HFF-Myc (cell line): ENCODE data around the gene DCAF15.
"Not testable (repeated sequence)": the region's sequence is repeated elsewhere in the genome, so short reads cannot be mapped to it uniquely, and the experiment has no call there.

Source experiments
- DNase-seq: peaks from one replicate; pipeline ENCODE4 v3.0.0-alpha.2; 2011; ENCODE audit warnings: low read depth; ENCODE audit errors: extremely low read depth
- H3K4me3 ChIP-seq: replicated peaks from 2 replicates; pipeline ENCODE4 v1.5.1; 2011; ENCODE audit warnings: low read depth, mild to moderate bottlenecking, control low read depth, low read length
- TF ChIP-seq, protein P1 (sequence below): IDR thresholded peaks from 2 replicates; pipeline ENCODE4 v1.5.1; 2012; ENCODE audit warnings: mild to moderate bottlenecking, low read depth, low read length, control low read depth; ENCODE audit errors: missing control alignments

The DCAF15 gene

DNA sequence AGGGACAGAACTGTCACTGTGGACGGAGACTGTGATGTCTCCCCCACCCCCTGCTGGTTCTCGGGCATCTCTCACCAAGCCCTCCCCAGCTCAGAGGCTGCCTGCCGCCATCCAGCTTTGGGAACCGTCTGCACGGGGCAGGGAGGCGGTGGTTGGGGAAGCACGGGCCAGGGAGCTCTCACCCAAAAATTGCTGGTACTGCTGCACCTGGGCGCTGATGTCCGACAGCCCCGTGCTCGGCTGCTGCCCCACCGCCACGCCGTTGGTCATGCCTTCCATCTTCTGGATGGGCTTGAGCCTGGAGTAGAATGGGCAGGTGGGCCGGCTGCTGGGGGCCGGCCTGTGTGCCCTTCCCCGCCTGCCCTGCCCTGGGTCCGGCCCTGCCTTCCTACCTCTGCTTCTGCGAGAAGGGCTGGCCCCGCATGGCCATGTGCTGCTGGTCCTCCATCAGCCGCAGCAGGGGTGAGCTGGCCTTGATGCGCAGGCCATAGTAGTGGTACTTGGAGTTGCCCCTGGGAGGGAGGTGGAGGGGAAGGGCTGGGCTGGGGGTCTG is 16.1 kb downstream of the DCAF15 start:
- no peak for DNase-seq
- TF ChIP-seq, protein P1, sequence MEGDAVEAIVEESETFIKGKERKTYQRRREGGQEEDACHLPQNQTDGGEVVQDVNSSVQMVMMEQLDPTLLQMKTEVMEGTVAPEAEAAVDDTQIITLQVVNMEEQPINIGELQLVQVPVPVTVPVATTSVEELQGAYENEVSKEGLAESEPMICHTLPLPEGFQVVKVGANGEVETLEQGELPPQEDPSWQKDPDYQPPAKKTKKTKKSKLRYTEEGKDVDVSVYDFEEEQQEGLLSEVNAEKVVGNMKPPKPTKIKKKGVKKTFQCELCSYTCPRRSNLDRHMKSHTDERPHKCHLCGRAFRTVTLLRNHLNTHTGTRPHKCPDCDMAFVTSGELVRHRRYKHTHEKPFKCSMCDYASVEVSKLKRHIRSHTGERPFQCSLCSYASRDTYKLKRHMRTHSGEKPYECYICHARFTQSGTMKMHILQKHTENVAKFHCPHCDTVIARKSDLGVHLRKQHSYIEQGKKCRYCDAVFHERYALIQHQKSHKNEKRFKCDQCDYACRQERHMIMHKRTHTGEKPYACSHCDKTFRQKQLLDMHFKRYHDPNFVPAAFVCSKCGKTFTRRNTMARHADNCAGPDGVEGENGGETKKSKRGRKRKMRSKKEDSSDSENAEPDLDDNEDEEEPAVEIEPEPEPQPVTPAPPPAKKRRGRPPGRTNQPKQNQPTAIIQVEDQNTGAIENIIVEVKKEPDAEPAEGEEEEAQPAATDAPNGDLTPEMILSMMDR = no peak
- H3K4me3 ChIP-seq = no peak overlapping the region

DNA sequence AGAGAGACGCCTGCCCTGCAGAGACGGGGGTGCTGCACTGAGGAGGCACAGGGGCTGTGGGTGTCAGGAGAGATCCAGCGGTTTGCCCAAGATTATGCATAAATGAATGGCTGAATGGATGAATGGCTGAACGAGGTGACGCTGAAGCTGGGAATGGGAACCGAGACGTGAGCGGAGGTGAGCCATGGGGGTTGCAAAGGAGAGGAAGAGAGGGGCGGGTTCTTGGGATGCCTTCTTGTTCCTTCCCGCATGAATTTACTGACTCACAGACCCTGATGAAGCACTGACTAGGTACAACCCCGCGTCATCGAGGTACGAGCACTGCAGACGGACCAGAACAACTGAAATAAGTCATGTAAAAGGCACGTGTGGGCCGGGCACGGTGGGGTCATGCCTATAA is 16.7 kb downstream of the DCAF15 start:
- no peak overlapping the region for H3K4me3 ChIP-seq
- DNase-seq = no peak
- TF ChIP-seq, protein P1 = no peak

DNA sequence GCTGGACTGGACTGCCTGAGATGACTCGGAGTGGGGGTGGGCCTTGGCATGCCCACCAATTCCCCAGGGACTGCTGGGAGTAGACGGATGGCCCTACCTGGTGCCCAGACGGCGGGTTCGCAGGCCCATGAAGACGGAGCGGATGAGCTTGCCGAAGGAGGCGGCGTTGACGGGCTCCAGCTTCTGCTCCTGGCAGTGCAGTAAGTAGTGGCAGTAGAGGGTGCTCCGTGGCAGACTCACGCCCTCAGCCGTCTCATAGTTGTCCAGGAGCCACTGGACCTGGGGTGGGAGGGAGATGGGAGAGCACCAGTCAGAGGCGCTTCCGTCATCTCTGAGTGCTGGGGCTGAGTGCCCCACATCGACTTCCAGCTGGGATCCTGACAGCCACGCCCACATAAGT is 17.6 kb downstream of the DCAF15 start:
- TF ChIP-seq, protein P1 = no peak
- H3K4me3 ChIP-seq = no peak overlapping the region
- no peak for DNase-seq

DNA sequence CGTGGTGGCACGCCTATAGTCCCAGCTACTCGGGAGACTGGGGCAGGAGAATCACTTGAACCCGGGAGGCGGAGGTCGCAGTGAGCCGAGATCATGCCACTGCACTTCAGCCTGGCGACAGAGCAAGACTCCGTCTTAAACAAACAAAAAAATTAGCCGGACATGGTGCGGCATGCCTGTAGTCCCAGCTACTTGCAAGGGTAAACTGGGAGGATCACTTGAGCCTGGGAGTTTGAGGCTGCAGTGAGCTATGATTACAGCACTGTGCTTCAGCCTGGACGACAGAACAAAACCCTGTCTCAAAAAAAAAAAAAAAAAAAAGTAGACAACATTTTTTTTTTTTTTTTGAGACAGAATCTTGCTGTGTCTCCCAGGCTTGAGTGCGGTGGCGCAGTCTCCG is 19.6 kb downstream of the DCAF15 start:
- DNase-seq, H3K4me3 ChIP-seq: not testable (repeated sequence)

DNA sequence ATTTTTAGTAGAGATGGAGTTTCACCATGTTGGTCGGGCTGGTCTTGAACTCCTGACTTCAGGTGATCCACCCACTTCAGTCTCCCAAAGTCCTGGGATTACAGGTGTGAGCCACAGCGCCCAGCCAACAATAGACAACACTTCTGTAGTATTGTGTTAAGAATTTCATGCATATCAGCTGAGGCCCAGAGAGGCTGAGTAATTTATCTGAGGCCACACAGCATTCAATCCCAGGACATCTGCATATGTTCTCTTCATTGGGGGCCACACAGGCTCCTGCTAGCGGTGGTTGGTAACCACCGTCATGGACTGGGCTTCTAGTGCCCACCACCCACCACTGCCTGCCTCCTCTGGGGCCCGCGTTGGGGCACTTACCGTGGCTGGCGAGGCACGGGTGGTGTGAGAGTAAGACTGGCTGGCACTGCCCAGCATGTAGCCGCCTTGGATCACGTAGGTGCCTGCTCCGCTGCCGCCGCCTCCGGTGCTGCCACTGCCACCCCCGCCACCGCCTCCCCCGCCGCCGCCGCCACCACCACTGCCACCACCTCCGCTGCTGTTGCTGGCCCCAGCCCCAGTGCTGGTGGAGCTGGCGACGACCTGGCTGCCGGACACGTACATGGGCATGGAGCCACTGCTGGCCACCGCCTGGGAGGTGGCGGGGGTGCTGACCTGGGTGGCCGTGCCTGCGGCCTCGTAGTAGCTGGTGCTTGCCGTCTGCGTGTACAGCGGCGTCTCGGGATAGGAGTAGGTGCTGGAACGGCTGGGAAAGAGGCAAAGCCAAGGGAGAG is 20.3 kb downstream of the DCAF15 start:
- TF ChIP-seq, protein P1 = no peak
- no peak for DNase-seq
- H3K4me3 ChIP-seq = no peak overlapping the region

DNA sequence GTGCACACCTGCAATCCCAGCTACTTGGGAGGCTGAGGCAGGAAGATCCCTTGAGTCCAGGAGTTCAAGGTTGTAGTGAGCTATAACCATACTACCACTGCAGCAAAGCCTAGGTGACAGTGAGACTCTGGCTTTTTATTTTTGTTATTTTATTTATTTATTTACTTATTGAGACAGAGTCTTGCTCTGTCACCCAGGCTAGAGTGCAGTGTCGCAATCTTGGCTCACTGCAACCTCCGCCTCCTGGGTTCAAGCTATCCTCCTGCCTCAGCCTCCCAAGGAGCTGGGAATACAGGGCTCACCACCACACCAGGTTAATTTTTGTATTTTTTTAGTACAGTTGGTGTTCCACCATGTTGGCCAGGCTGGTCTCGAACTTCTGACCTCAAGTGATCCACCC is 21.2 kb downstream of the DCAF15 start:
- not testable (repeated sequence) for H3K4me3 ChIP-seq, DNase-seq

DNA sequence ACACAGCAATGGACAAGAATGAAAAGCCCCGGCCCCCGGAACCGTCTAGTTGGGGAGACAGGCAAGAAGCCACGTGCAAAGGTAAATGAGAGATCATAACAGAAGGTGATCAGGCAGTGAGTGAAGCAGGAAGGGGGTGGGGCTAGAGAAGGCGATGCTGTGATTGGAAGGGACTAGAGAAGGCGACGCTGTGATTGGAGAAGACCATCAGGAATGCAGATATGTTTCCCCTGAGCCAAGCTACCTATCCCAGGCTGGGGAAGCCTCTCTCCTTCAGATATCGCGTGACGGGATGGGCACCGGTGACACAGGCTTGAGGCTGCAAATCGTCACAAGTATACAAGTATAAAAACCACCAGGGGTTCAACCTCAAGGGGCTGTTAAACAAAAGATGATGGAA is 21.8 kb downstream of the DCAF15 start:
- H3K4me3 ChIP-seq = no peak overlapping the region
- TF ChIP-seq, protein P1 = no peak
- DNase-seq = no peak

DNA sequence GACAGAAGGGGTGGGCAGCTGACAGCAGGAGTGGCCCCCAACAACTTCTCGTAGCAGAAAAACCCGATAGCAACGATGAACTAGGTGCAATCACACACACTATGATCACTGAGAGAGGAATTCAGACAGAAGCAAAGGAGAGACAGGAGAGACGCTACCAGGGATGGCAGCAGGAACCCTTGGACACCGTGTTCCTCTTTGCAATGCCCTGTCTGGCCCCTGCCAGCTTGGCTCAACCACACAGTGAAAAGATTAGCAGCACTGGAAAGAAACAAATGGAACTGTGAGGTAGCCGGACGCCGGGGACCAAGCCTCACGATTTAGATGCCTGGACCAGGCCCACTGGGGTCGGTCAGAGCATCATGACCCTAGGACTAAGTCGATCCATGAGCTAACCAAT is 23.6 kb downstream of the DCAF15 start:
- no peak overlapping the region for H3K4me3 ChIP-seq
- DNase-seq = no peak
- TF ChIP-seq, protein P1 = no peak
